ENCODE results near the gene NAXD. TPM values are rescaled to one million over a fixed set of nuclear protein-coding genes. Genes with fewer than 3 reads are reported as not detected.

Gene NAXD
- total RNA-seq, 1 experiment from 2014 or later = 15.1 TPM

GRCh38 chr13:110645750-110646149, 30.4 kb downstream of the NAXD start:
- in situ Hi-C loops (cut with HindIII; ENCODE audit: low pct_unique_long_range_greater_than_20kb, low sequenced_read_pairs) = no loop called here
- Histone ChIP-seq H3K27me3 (ENCODE audit: control insufficient read depth, insufficient read depth, low read length) (no peaks in the 10 kb centered on the region), H3K36me3 (ENCODE audit: control insufficient read depth, insufficient read depth, low read length) (no peaks in the 10 kb centered on the region), H3K9me3 (ENCODE audit: control insufficient read depth, insufficient read depth, low read depth, low read length) (no peaks in the 10 kb centered on the region), H3K4me1 (ENCODE audit: control insufficient read depth, insufficient read depth, low read length) (no peaks in the 10 kb centered on the region), H3K27ac (ENCODE audit: low read length) (no peak overlapping the region), H3K4me3 (ENCODE audit: low read depth in 2 of 2, low read length in 2 of 2) (no peak overlapping the region)
- intact Hi-C loops (cut with micrococcal nuclease; ENCODE audit: unreplicated experiment) = no loop called here
- ChIA-PET CTCF (no interaction called here), POLR2A (no interaction called here)
- no peak for ATAC-seq
- DNase-seq (ENCODE audit: low read depth, low spot score) = no peak
- no TSS peak for BruUV-seq (replicated peaks)
- TF ChIP-seq POLR2AphosphoS5 (IDR thresholded peaks at IDR 0.05; ENCODE audit: low read depth, low read length) (no peak), SIN3A (IDR thresholded peaks at IDR 0.05; ENCODE audit: borderline replicate concordance, insufficient read depth, low read depth, low read length) (no peak), REST (IDR thresholded peaks at IDR 0.05; ENCODE audit: insufficient read depth in 1 of 2, low read depth in 2 of 2, low read length in 1 of 2) (no peak), TCF7L2 (IDR thresholded peaks at IDR 0.05; ENCODE audit: low read depth, low read length) (no peak), CTCF (IDR thresholded peaks at IDR 0.05) (no peak)

- in situ Hi-C loops (cut with HindIII; ENCODE audit: low pct_unique_long_range_greater_than_20kb, low sequenced_read_pairs) = no loop called here
- no peaks in the 10 kb centered on the region for H3K4me1 ChIP-seq (ENCODE audit: control insufficient read depth, insufficient read depth, low read length)
- H3K4me3 ChIP-seq (ENCODE audit: low read depth in 2 of 2, low read length in 2 of 2) = no peak overlapping the region
- H3K9me3 ChIP-seq (ENCODE audit: control insufficient read depth, insufficient read depth, low read depth, low read length) = no peaks in the 10 kb centered on the region
- CTCF ChIA-PET = no interaction called here
- intact Hi-C loops (cut with micrococcal nuclease; ENCODE audit: unreplicated experiment) = no loop called here
- ATAC-seq = 0 out of 2 replicates have a peak, but pooled peaks have one; percentile 14
- POLR2A ChIA-PET = interaction anchor here (0.6 kb wide), 1 partner anchor 14 kb away, joined by 3 read pairs; no protein-coding TSS in a partner anchor
- H3K27me3 ChIP-seq (ENCODE audit: control insufficient read depth, insufficient read depth, low read length) = no peaks in the 10 kb centered on the region
- no peaks in the 10 kb centered on the region for H3K36me3 ChIP-seq (ENCODE audit: control insufficient read depth, insufficient read depth, low read length)
- H3K27ac ChIP-seq (ENCODE audit: low read length) = no peak overlapping the region
- no peak for TF ChIP-seq SIN3A (IDR thresholded peaks at IDR 0.05; ENCODE audit: borderline replicate concordance, insufficient read depth, low read depth, low read length)
- TF ChIP-seq TCF7L2 (IDR thresholded peaks at IDR 0.05; ENCODE audit: low read depth, low read length) = no peak
- no peak for TF ChIP-seq POLR2AphosphoS5 (IDR thresholded peaks at IDR 0.05; ENCODE audit: low read depth, low read length)
- TF ChIP-seq CTCF (IDR thresholded peaks at IDR 0.05) = no peak
- TF ChIP-seq REST (IDR thresholded peaks at IDR 0.05; ENCODE audit: insufficient read depth in 1 of 2, low read depth in 2 of 2, low read length in 1 of 2) = no peak
- DNase-seq (ENCODE audit: low read depth, low spot score) = no peak
- BruUV-seq (replicated peaks) = no TSS peak
Measured at GRCh38 chr13:110646442-110647364, 31.4 kb downstream of the NAXD start.

Measured in Panc1 (cell line).